ENCODE results near the gene ZNF624.

The ZNF624 gene

GRCh38 chr17:16599537-16599936, 54.1 kb downstream of the ZNF624 start:
- in situ Hi-C loops (cut with HindIII; ENCODE audit: low sequenced_read_pairs), result no loop called here

DNA sequence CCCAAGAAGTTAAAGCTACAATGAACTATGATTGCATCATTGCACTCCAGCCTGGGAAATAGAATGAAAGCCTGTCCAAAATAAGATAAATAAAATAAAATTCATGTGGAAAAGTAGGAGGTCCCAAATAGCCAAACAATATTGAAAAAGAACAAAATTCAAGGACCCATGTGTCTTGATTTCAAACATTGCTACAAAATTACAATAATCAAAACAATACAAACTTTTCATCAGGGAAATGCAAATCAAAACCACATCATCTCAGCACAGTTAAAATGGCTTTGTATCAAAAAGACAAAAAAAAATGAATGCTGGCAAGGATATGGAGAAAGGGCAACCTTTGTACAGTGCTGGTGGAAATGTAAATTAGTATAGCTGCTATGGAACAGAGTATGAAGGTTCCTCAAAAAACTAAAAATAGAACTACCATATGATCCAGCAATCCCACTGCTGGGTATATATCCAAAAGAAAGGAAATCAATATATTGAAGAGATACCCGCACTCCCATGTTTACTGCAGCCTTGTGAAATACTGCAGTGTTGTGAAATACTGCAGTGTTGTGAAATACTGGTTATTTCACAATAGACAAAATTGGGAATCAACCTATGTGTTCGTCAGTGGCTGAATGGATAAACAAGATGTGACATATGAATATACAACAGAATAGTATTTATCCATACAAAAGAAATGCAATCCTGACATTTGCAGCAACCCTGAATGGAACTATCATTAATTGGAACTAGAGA, 60.1 kb downstream of the ZNF624 start:
- in situ Hi-C loops (cut with HindIII; ENCODE audit: low sequenced_read_pairs), result no loop called here

DNA sequence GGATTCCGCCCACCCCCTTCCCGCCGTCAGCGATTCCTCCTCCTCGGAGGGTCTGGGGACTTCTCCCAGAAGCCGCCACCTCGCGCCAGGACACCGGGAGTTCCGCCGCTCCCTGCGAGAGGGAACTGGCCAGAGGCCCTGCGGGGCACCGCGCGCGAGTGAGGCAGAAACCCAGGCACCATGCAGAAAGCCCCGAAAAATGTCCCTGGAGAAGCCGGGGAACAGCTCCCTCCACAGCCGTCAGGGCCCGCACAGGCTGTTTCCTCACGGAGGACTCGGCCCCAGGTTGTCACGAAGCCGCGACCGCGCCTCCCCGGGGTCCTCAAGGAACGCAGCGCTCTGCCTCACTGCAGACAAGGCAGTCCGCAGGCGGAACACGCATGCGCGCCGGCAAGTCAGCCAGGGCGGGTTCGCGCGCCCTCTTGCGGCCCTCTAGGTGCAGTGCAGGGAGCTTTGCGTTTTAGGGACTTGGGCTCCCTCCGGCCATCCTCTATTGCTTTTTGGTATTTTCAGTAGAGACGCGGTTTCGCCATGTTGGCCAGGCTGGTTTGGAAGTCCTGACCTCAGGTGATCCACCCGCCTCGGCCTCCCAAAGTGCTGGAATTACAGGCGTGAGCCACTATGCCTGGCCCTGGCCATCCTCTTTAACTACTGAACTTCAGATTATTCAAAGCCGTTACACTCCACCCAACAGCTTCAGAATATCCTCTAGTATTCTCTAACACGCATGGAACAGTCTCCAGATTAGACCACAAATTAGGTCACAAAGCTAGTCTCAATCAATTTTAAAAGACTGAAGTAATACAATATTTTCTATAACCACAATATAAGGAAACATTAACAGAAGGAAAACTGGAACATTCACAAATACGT, 64.3 kb downstream of the ZNF624 start:
- in situ Hi-C loops (cut with HindIII; ENCODE audit: low sequenced_read_pairs), result no loop called here

DNA sequence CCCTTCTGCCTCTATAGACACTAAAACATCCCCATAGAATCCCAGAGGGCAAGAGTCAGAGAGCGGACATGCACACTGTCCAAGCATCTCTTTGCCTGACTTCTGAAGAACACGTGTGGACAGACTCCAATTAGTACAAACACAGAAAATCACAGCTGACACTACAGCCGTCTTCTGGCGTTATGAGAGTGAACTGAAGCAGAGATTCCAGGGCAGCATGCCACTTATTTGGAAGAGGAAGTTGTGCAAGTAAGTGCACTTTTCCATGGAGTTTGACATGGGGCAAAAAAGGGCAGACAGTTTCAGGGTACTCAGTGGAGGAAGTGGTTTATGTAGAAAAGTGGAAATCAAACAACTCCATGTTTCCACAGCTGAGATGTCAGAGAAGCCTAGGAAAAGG, 67.9 kb downstream of the ZNF624 start:
- in situ Hi-C loops (cut with HindIII; ENCODE audit: low sequenced_read_pairs), result no loop called here

DNA sequence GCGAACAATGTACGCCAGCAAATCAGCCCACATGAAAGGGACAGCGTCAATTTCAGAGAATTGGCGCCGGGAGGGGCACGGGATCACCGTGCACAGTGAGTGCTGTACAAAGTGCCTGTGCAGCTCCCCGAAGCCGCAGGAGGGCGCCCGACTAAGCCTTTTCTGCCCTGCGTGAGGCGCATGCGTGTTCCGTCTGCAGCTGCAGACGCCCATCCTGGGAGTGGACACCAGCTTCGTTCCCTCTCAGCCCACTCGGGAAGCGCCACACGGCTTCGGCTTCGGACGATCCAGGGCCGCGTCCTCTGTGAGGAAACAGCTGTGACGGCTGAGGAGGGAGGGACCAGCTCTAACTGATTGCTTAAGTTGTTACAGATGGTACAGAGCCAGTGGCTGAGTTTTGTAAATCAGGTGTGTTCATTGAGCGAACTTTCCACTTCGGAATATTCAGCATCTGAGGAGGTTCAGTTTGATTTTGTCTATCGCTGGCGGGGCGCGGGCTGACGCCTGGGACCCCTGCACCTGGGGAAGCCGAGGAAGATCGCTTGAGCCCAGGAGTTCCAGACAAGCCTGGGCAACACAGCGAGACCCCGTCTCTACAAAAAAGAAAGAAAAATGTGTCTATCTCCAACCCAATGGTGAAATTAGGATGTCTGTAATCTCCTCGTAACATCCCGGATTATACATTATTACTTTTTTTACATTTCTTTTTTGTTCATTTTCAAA, 69.2 kb downstream of the ZNF624 start:
- in situ Hi-C loops (cut with HindIII; ENCODE audit: low sequenced_read_pairs), result no loop called here

DNA sequence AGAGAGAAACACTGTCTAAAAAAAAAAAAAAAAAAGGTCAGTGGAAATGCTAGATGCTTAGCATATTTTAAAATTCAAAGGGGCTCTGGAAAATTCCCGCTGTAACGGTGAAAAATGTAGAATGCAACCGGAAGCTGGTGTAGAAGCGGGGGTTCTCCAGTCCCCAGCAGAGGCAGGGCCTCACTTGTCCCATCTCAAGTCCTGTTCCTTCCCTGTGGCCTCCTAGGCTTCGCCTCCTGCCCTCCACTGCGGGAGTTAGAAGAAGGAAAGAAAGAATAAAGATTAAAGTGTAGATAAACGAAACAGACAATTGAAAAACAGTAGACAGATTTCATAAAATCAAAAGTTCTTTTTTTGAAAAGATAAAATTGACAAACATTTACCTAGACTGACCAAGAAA, 69.9 kb downstream of the ZNF624 start:
- in situ Hi-C loops (cut with HindIII; ENCODE audit: low sequenced_read_pairs), result no loop called here

- in situ Hi-C loops (cut with HindIII; ENCODE audit: low sequenced_read_pairs), result loop anchor here (25.0 kb wide), 1 partner anchor 314 kb away; no protein-coding TSS in a partner anchor
These were observed 80.2 kb downstream of the ZNF624 start for GRCh38 chr17:16573466-16573865.

Measured in endothelial cell of hepatic sinusoid (primary cell).